Measurements from ENCODE around the gene WFDC1.

WFDC1 gene

DNA sequence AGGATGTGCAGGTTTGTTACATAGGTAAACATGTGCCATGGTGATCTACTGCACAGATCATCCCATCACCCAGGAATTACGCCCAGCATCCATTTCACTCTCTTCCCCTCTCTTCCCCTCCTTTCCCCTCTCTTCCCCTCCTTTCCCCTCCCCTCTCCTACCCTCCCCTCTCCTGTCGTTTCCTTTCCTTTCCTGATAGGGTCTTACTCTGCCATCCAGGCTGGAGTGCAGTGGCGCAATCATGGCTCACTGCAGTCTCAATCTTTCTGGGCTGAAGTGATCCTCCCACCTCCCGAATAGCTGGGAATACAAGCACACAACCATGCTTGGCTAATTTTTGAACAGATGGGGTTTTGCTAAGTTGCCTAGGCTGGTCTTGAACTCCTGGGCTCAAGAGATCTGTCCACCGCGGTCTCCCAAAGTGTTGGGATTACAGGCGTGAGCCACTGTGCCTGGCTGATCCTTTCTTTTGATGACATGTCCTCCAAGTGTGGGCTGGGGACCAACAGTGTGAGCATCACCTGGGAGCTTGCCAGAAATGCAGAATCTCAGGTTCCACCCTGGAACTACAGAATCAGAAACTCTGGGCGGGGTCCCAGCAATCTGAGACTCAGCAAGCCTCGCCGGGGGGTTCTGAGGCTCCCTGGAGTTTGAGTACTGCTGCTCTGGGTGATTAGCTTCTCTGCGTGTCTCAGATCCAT lies 84.5 kb downstream of the WFDC1 start:
- Histone ChIP-seq H3K9ac (ENCODE audit: low read length in 5 of 5) (no peak overlapping the region), H3K27me3 (ENCODE audit: control insufficient read depth in 5 of 5, insufficient read depth in 4 of 5, low read length in 5 of 5) (peaks cover 0 to 12% (median 0%) of the 10 kb centered on the region in 5 donors), H3K4me1 (ENCODE audit: control insufficient read depth in 5 of 5, insufficient read depth in 5 of 5, low read length in 5 of 5) (no peaks in the 10 kb centered on the region), H3K27ac (ENCODE audit: low read depth, low read length) (no peak overlapping the region), H3K9me3 (ENCODE audit: control insufficient read depth in 5 of 5, low read length in 5 of 5) (peaks cover 0 to 6% (median 3%) of the 10 kb centered on the region in 5 donors), H3K4me3 (ENCODE audit: low read depth in 1 of 5, low read length in 5 of 5) (no peak overlapping the region), H3K36me3 (ENCODE audit: control insufficient read depth in 5 of 5, insufficient read depth in 5 of 5, low read length in 5 of 5) (no peaks in the 10 kb centered on the region)
